GM12878 (cell line): ENCODE data around the gene ARAP2. TPM values are rescaled to one million over a fixed set of nuclear protein-coding genes. Genes with fewer than 3 reads are reported as not detected.

Source experiments
- ATAC-seq: fragments of 200-7000 bp; cut with Tn5 transposase; 3 replicates; pipeline ENCODE4 v1.9.1; 2020; ENCODE audit warnings: mild to moderate bottlenecking, moderate library complexity
- BruUV-seq: library from RNA; stranded (reverse); fragments of 400-500 nt; replicated peaks from 2 replicates; lab custom pipeline; 2021; lab: Mats Ljungman, UMichigan
- CTCF ChIA-PET: fragments of 300-600 bp; sonication (Branson Sonifier 250); formaldehyde crosslinking; extraction: SDS; loops from one replicate; lab custom pipeline; 2021; ENCODE audit warnings: inconsistent platforms; lab: Yijun Ruan, JAX
- POLR2A ChIA-PET: fragments of 350-600 bp; formaldehyde crosslinking; extraction: SDS; loops from one replicate; lab custom pipeline; 2021; ENCODE audit warnings: inconsistent platforms; lab: Charles Lee
- RAD21 ChIA-PET: fragments of 300-600 bp; sonication (Branson Sonifier 250); formaldehyde crosslinking; loops from one replicate; lab custom pipeline; 2023; ENCODE audit warnings: antibody characterized with exemption; ENCODE audit not compliant: unreplicated experiment; lab: Charles Lee
- SMC1A ChIA-PET: fragments of 300-600 bp; sonication (Branson Sonifier 250); formaldehyde crosslinking; loops from one replicate; lab custom pipeline; 2023; ENCODE audit not compliant: unreplicated experiment, uncharacterized antibody; lab: Charles Lee
- DNase-seq: peaks from one replicate; pipeline ENCODE4 v3.0.0-alpha.2; 2011; ENCODE audit warnings: low read depth, low spot score
- FAIRE-seq: peaks from 3 replicates; lab custom pipeline; 2011; peaks lifted over from hg19 to GRCh38; lab: Jason Lieb, UNC
- H2AFZ ChIP-seq: 2 replicates; pipeline ENCODE4 v1.6.0; 2011; ENCODE audit warnings: low read depth, low read length, control low read depth; ENCODE audit not compliant: control insufficient read depth
- H3K27ac ChIP-seq: 2 replicates; pipeline ENCODE4 v1.5.1; 2011; ENCODE audit warnings: control low read depth; ENCODE audit not compliant: control insufficient read depth, insufficient read depth
- H3K27me3 ChIP-seq, 2 experiments: replicated peaks in 1 of 2; 2 replicates each; pipeline versions ENCODE4 v1.6.0 to v1.6.1; 2011; ENCODE audit warnings: low read length in 1 of 2; ENCODE audit not compliant: control insufficient read depth in 2 of 2, insufficient read depth in 2 of 2
- H3K36me3 ChIP-seq, 2 experiments: 2 replicates each; pipeline ENCODE4 v1.5.1; 2011; ENCODE audit warnings: low read length in 1 of 2; ENCODE audit not compliant: control insufficient read depth in 2 of 2, insufficient read depth in 2 of 2
- H3K4me1 ChIP-seq: 2 replicates; pipeline ENCODE4 v1.6.1; 2011; ENCODE audit warnings: mild to moderate bottlenecking, low read length, moderate library complexity, mixed read lengths; ENCODE audit not compliant: control insufficient read depth, insufficient read depth
- H3K4me2 ChIP-seq: 2 replicates; pipeline ENCODE4 v1.6.0; 2011; ENCODE audit warnings: control low read depth; ENCODE audit not compliant: control insufficient read depth, insufficient read depth
- H3K4me3 ChIP-seq: fragments of 200-600 bp; sonication (generic); 2 replicates; pipeline ENCODE4 v1.5.1; 2016
- H3K79me2 ChIP-seq: 2 replicates; pipeline ENCODE4 v1.6.0; 2011; ENCODE audit warnings: low read length; ENCODE audit not compliant: control insufficient read depth, insufficient read depth
- H3K9ac ChIP-seq: 2 replicates; pipeline ENCODE4 v1.8.0; 2011; ENCODE audit warnings: low read length, control low read depth, mixed read lengths; ENCODE audit not compliant: control insufficient read depth, insufficient read depth
- H3K9me3 ChIP-seq: replicated peaks from 3 replicates; pipeline ENCODE4 v1.5.1; 2011; ENCODE audit warnings: mild to moderate bottlenecking, low read length; ENCODE audit not compliant: control insufficient read depth, insufficient read depth
- H4K20me1 ChIP-seq: 2 replicates; pipeline ENCODE4 v1.6.0; 2011; ENCODE audit not compliant: control insufficient read depth, insufficient read depth
- ATF3 ChIP-seq: IDR thresholded peaks from 2 replicates; pipeline ENCODE4 v1.6.1; 2011; ENCODE audit warnings: low read depth, mild to moderate bottlenecking, low read length, moderate library complexity, borderline replicate concordance; ENCODE audit errors: extremely low read depth
- CUX1 ChIP-seq: IDR thresholded peaks from 2 replicates; pipeline ENCODE4 v1.6.1; 2012; ENCODE audit warnings: improper control_type of control experiment, low read depth, low read length; ENCODE audit not compliant: insufficient replicate concordance
- E2F4 ChIP-seq: IDR thresholded peaks from 2 replicates; pipeline ENCODE4 v1.6.1; 2012; ENCODE audit warnings: low read depth, low read length, improper control_type of control experiment
- GABPA ChIP-seq: IDR thresholded peaks from 2 replicates; pipeline ENCODE4 v1.6.1; 2014; ENCODE audit warnings: antibody characterized with exemption, low read depth, mild to moderate bottlenecking, inconsistent platforms
- NR2C2 ChIP-seq: IDR thresholded peaks from 2 replicates; pipeline ENCODE4 v1.6.1; 2011; ENCODE audit warnings: borderline replicate concordance, low read depth; ENCODE audit not compliant: control insufficient read depth, insufficient read length
- PKNOX1 ChIP-seq: fragments of 450-650 bp; IDR thresholded peaks from 2 replicates; pipeline ENCODE4 v1.6.1; 2016; ENCODE audit warnings: mild to moderate bottlenecking
- POLR2A ChIP-seq: IDR thresholded peaks from 2 replicates; pipeline ENCODE4 v1.6.1; 2011; ENCODE audit warnings: low read depth, mild to moderate bottlenecking, low read length
- SIX5 ChIP-seq: IDR thresholded peaks from 2 replicates; pipeline ENCODE4 v1.6.1; 2011; ENCODE audit warnings: mild to moderate bottlenecking, low read depth, low read length, moderate library complexity; ENCODE audit not compliant: severe bottlenecking
- TBL1XR1 ChIP-seq: IDR thresholded peaks from 2 replicates; pipeline ENCODE4 v1.6.1; 2012; ENCODE audit warnings: low read depth, low read length, improper control_type of control experiment
- WGBS: methylation state at CpG from one replicate; pipeline ENCODE4 v1.1.6; 2016; ENCODE audit warnings: low lambda C conversion rate; ENCODE audit not compliant: insufficient replicate concordance, insufficient coverage; ENCODE audit errors: missing lambda C conversion rate; 5-methylcytosine and 5-hydroxymethylcytosine counted together
- in situ Hi-C: fragments of 300-500 bp; cut with MboI; formaldehyde crosslinking; loops from 9 replicates; pipeline ENCODE4 v1.14.3; 2018; ENCODE audit warnings: mixed read lengths
- intact Hi-C: fragments of 100-400 bp; cut with micrococcal nuclease; formaldehyde crosslinking; loops from one replicate; pipeline ENCODE4 v1.14.2; 2022; ENCODE audit not compliant: unreplicated experiment
- polyA plus RNA-seq, 11 experiments: library from polyadenylated mRNA; depleted of rRNA in 4 of 11; unstranded in 6 of 11; stranded (reverse) in 5 of 11; fragments of >200 nt; fragmentation: Nextera tagmentation in 4 of 11; fragmentation: Illumina TruSeq in 1 of 11; extraction: Ambion mirVana in 4 of 11; extraction: Trizol in 1 of 11; gene quantifications; 1 replicate in 1 of 11; 2 replicates in 10 of 11; pipeline versions ENCODE4 v1.2.1 to v1.2.3, GENCODE V29; 2011 to 2016; ENCODE audit warnings: inconsistent platforms in 2 of 11, missing spikeins in 2 of 11, low read depth in 1 of 11
- total RNA-seq, 4 experiments: library from RNA; depleted of rRNA in 3 of 4; stranded (reverse); fragments of >200 nt in 3 of 4; fragmentation: Illumina TruSeq in 1 of 4; extraction: Trizol in 1 of 4; gene quantifications; 2 replicates each; pipeline versions ENCODE4 v1.2.1 to v1.2.3, GENCODE V29; 2013 to 2021
- TF ChIP-seq, protein P1 (sequence below): fragments of 450-650 bp; IDR thresholded peaks from 2 replicates; pipeline ENCODE4 v1.6.1; 2014; ENCODE audit warnings: mild to moderate bottlenecking

ARAP2 gene
- total and polyA plus RNA-seq, 10 of the 15 experiments (the other 5 are each of a cell fraction or from before 2014, with no cell fraction given): 5.4 to 36.1 (median 12.2) TPM

DNA sequence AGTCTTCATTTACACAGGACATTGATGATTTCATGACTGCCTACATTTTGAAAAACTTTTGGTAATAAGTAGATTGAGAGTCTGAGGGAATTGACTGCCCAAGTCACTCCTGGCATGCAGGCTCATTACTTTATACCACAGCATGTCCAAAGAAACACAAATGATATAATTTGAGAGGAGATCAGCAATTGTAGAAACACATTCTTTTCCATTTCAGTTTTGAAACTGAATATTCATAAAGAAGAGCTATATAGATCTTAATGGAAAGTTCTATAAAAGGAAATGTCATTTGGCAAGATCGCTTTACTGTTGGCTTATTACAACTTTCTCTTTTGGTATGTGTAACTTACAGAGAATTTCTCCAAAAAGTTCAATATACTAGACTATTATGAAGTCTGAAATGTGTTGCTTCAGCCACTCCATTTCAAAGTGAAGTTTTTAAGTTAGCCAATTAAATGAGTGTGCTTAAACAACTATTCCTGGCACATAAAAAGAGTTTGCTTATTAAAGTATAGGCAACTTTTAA, 158.0 kb downstream of the ARAP2 start:
- Histone ChIP-seq H3K4me2 (no peak overlapping the region), H3K9ac (no peak overlapping the region), H3K9me3 (no peaks in the 10 kb centered on the region), H3K36me3 (peaks cover 0 to 6% of the 10 kb centered on the region in 2 experiments; a peak in 1 of 4 replicates), H4K20me1 (no peaks in the 10 kb centered on the region), H3K27me3 (no peaks in the 10 kb centered on the region), H3K4me3 (no peak overlapping the region), H3K79me2 (no peaks in the 10 kb centered on the region), H3K27ac (no peak overlapping the region), H3K4me1 (peaks cover 6% of the 10 kb centered on the region; the same call in 1 of the 2 replicates), H2AFZ (no peak overlapping the region)
- no peak for FAIRE-seq
- WGBS: 100% methylated on average over 1 of the region's 1 CpG
- BruUV-seq: no TSS peak
- DNase-seq: no peak
- in situ Hi-C loops (no loop called here), intact Hi-C loops (no loop called here)
- TF ChIP-seq E2F4 (no peak), POLR2A (no peak), NR2C2 (no peak), GABPA (no peak), TBL1XR1 (no peak), ATF3 (no peak), PKNOX1 (no peak), CUX1 (no peak), SIX5 (no peak)
- TF ChIP-seq, protein P1, sequence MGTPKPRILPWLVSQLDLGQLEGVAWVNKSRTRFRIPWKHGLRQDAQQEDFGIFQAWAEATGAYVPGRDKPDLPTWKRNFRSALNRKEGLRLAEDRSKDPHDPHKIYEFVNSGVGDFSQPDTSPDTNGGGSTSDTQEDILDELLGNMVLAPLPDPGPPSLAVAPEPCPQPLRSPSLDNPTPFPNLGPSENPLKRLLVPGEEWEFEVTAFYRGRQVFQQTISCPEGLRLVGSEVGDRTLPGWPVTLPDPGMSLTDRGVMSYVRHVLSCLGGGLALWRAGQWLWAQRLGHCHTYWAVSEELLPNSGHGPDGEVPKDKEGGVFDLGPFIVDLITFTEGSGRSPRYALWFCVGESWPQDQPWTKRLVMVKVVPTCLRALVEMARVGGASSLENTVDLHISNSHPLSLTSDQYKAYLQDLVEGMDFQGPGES: no peak
- ATAC-seq: no peak
- SMC1A ChIA-PET: interaction anchor here (0.6 kb wide), 1 partner anchor 314 kb away, joined by 3 read pairs; no protein-coding TSS in a partner anchor
- RAD21 ChIA-PET: interaction anchor here (1.0 to 1.2 kb wide), 2 partner anchors 34 to 313 kb away, joined by 3 to 4 read pairs; no protein-coding TSS in a partner anchor
- CTCF ChIA-PET: interaction anchor here (0.7 kb wide), 1 partner anchor 11 kb away, joined by 3 read pairs; no protein-coding TSS in a partner anchor
- POLR2A ChIA-PET: no interaction called here
